ENCODE data around the gene C9orf78. TPM values are rescaled to one million over a fixed set of nuclear protein-coding genes. Genes with fewer than 3 reads are reported as not detected.
A peak's percentile ranks its signal among the peaks of the same experiment; 100 is the strongest.
"Not testable (repeated sequence)": the region's sequence is repeated elsewhere in the genome, so short reads cannot be mapped to it uniquely, and the experiment has no call there.

C9orf78 gene
- total RNA-seq, 3 donors from 2014 or later, result 56.7 to 189 (median 57.8) TPM

- DNase-seq (ENCODE audit: low spot score in 2 of 2), result no peak
- H3K9me3 ChIP-seq, result no peaks in the 10 kb centered on the region
- peaks cover 0 to 4% of the 10 kb centered on the region in 2 donors for H3K4me1 ChIP-seq
- TF ChIP-seq CTCF (IDR thresholded peaks at IDR 0.05) (no peak), POLR2AphosphoS5 (IDR thresholded peaks at IDR 0.05) (no peak), POLR2A (IDR thresholded peaks at IDR 0.05) (no peak)
- peak overlapping the region; percentile 87 for H3K27ac ChIP-seq
- peak overlapping the region; percentile 90 to 95 (median 92) for H3K4me3 ChIP-seq
- H3K27me3 ChIP-seq, result no peaks in the 10 kb centered on the region
- H3K36me3 ChIP-seq, result no peaks in the 10 kb centered on the region
- intact Hi-C loops (cut with DNase I; ENCODE audit: low total_unique reads), result no loop called here
These were observed 31.4 kb downstream of the C9orf78 start for GRCh38 chr9:129803676-129804060.

GRCh38 chr9:129802833-129803675 lies 32.0 kb downstream of the C9orf78 start, which contains the start of gene TOR1B:
Gene TOR1B (plus strand): TSS chr9:129803184. CDS start chr9:129803213, 29 bp downstream.
- Histone ChIP-seq H3K4me1 (peaks cover 0 to 4% of the 10 kb centered on the region in 2 donors), H3K36me3 (no peaks in the 10 kb centered on the region), H3K9me3 (no peaks in the 10 kb centered on the region), H3K27ac (peak within 1 kb of the TSS; percentile 87), H3K4me3 (peak within 1 kb of the TSS; percentile 90 to 95 (median 92)), H3K27me3 (no peaks in the 10 kb centered on the region)
- intact Hi-C loops (cut with DNase I; ENCODE audit: low total_unique reads), result no loop called here
- TF ChIP-seq POLR2AphosphoS5 (IDR thresholded peaks at IDR 0.05) (peak; percentile 75 to 83 (median 81)), POLR2A (IDR thresholded peaks at IDR 0.05) (peak; percentile 31), CTCF (IDR thresholded peaks at IDR 0.05) (no peak)
- peak; percentile 92 to 94 for DNase-seq (ENCODE audit: low spot score in 2 of 2)

GRCh38 chr9:129801504-129801903 lies 33.6 kb downstream of the C9orf78 start:
- no peaks in the 10 kb centered on the region for H3K27me3 ChIP-seq
- intact Hi-C loops (cut with DNase I; ENCODE audit: low total_unique reads), result no loop called here
- no peak for TF ChIP-seq POLR2A (IDR thresholded peaks at IDR 0.05)
- no peak for TF ChIP-seq POLR2AphosphoS5 (IDR thresholded peaks at IDR 0.05)
- no peak for TF ChIP-seq CTCF (IDR thresholded peaks at IDR 0.05)
- no peaks in the 10 kb centered on the region for H3K36me3 ChIP-seq
- H3K9me3 ChIP-seq, result no peaks in the 10 kb centered on the region
- H3K4me3 ChIP-seq, result no peak overlapping the region
- H3K27ac ChIP-seq, result no peak overlapping the region
- peaks cover 0 to 4% of the 10 kb centered on the region in 2 donors for H3K4me1 ChIP-seq
- no peak for DNase-seq (ENCODE audit: low spot score in 2 of 2)

GRCh38 chr9:129798973-129799372 lies 36.1 kb downstream of the C9orf78 start:
- no peak for TF ChIP-seq POLR2A (IDR thresholded peaks at IDR 0.05)
- TF ChIP-seq CTCF (IDR thresholded peaks at IDR 0.05), result no peak
- TF ChIP-seq POLR2AphosphoS5 (IDR thresholded peaks at IDR 0.05), result no peak
- H3K9me3 ChIP-seq, result no peaks in the 10 kb centered on the region
- no peak overlapping the region for H3K27ac ChIP-seq
- no peaks in the 10 kb centered on the region for H3K27me3 ChIP-seq
- H3K36me3 ChIP-seq, result no peaks in the 10 kb centered on the region
- DNase-seq (ENCODE audit: low spot score in 2 of 2), result no peak
- H3K4me3 ChIP-seq, result no peak overlapping the region
- peaks cover 0 to 2% of the 10 kb centered on the region in 2 donors for H3K4me1 ChIP-seq
- intact Hi-C loops (cut with DNase I; ENCODE audit: low total_unique reads), result no loop called here

GRCh38 chr9:129796029-129796428 lies 39.0 kb downstream of the C9orf78 start:
- DNase-seq (ENCODE audit: low spot score in 2 of 2); intact Hi-C loops (cut with DNase I; ENCODE audit: low total_unique reads); H3K9me3 ChIP-seq; H3K4me1 ChIP-seq; H3K36me3 ChIP-seq; H3K4me3 ChIP-seq; H3K27ac ChIP-seq; H3K27me3 ChIP-seq: not testable (repeated sequence)

Measured in breast epithelium (tissue), 4 donors.